ENCODE data around the gene RYR3.

RYR3 gene

GRCh38 chr15:33310481-33311311 lies at the start of gene RYR3:
RYR3 (plus strand) TSS chr15:33310967; CDS start chr15:33311046, 79 bp downstream.
- no peak within 1 kb of the TSS for H3K4me3 ChIP-seq (ENCODE audit: low read depth, low read length)
- DNase-seq (ENCODE audit: low read depth): no peak
- no peak for TF ChIP-seq CTCF (IDR thresholded peaks at IDR 0.05; ENCODE audit: low read depth, low read length, missing control alignments)

- no peak overlapping the region for H3K4me3 ChIP-seq (ENCODE audit: low read depth, low read length)
- no peak for TF ChIP-seq CTCF (IDR thresholded peaks at IDR 0.05; ENCODE audit: low read depth, low read length, missing control alignments)
- DNase-seq (ENCODE audit: low read depth): no peak
Measured at GRCh38 chr15:33262306-33262705, 48.5 kb upstream of the RYR3 start.

- TF ChIP-seq CTCF (IDR thresholded peaks at IDR 0.05; ENCODE audit: low read depth, low read length, missing control alignments): no peak
- H3K4me3 ChIP-seq (ENCODE audit: low read depth, low read length): no peak overlapping the region
- DNase-seq (ENCODE audit: low read depth): no peak
Measured at GRCh38 chr15:33277689-33278088, 33.1 kb upstream of the RYR3 start.

- no peak for TF ChIP-seq CTCF (IDR thresholded peaks at IDR 0.05; ENCODE audit: low read depth, low read length, missing control alignments)
- no peak overlapping the region for H3K4me3 ChIP-seq (ENCODE audit: low read depth, low read length)
- no peak for DNase-seq (ENCODE audit: low read depth)
Measured at GRCh38 chr15:33278816-33279612, 31.8 kb upstream of the RYR3 start.

GRCh38 chr15:33279613-33280205 lies 31.1 kb upstream of the RYR3 start:
- no peak overlapping the region for H3K4me3 ChIP-seq (ENCODE audit: low read depth, low read length)
- DNase-seq (ENCODE audit: low read depth): no peak
- TF ChIP-seq CTCF (IDR thresholded peaks at IDR 0.05; ENCODE audit: low read depth, low read length, missing control alignments): no peak

GRCh38 chr15:33282226-33283020 lies 28.3 kb upstream of the RYR3 start:
- H3K4me3 ChIP-seq (ENCODE audit: low read depth, low read length): no peak overlapping the region
- DNase-seq (ENCODE audit: low read depth): no peak
- no peak for TF ChIP-seq CTCF (IDR thresholded peaks at IDR 0.05; ENCODE audit: low read depth, low read length, missing control alignments)
